VCaP (cell line): ENCODE data around the gene PTRH2.
"Not testable (repeated sequence)": the region's sequence is repeated elsewhere in the genome, so short reads cannot be mapped to it uniquely, and the experiment has no call there.

Experiments used
- H3K27ac ChIP-seq: fragments of 450-650 bp; 2 replicates; pipeline ENCODE4 v1.5.1; 2017
- CTCF ChIP-seq: fragments of 450-650 bp; conservative IDR thresholded peaks from 2 replicates; pipeline ENCODE4 v1.5.1; 2017; ENCODE audit warnings: mild to moderate bottlenecking, moderate library complexity

PTRH2 gene

GRCh38 chr17:59707149-59707970 lies at the start of gene PTRH2, which contains the start of gene VMP1:
Gene PTRH2 (minus strand): TSS chr17:59707430. CDS start chr17:59697978, 9,452 bp downstream.
Gene VMP1 (plus strand): TSS chr17:59707654. CDS start chr17:59731447, 23,793 bp downstream.
- H3K27ac ChIP-seq: peak within 1 kb of the TSS; percentile 96
- TF ChIP-seq CTCF: no peak

GRCh38 chr17:59756236-59756818 lies 49.1 kb upstream of the PTRH2 start:
- no peak overlapping the region for H3K27ac ChIP-seq

GRCh38 chr17:59755069-59755468 lies 47.8 kb upstream of the PTRH2 start:
- not testable (repeated sequence) for H3K27ac ChIP-seq

More at GRCh38 chr17:59756236-59756818, 49.1 kb upstream of the PTRH2 start:
- TF ChIP-seq CTCF: no peak

GRCh38 chr17:59754552-59754951 lies 47.3 kb upstream of the PTRH2 start:
- TF ChIP-seq CTCF: no peak
- peak overlapping the region; percentile 90 for H3K27ac ChIP-seq

- peak; percentile 83 for TF ChIP-seq CTCF
- H3K27ac ChIP-seq: peak overlapping the region; percentile 90
Observed at GRCh38 chr17:59753522-59754467, 46.6 kb upstream of the PTRH2 start.

GRCh38 chr17:59752922-59753321 lies 45.7 kb upstream of the PTRH2 start:
- H3K27ac ChIP-seq: peak overlapping the region; percentile 90
- TF ChIP-seq CTCF: no peak

- TF ChIP-seq CTCF: no peak
- peak overlapping the region; percentile 90 for H3K27ac ChIP-seq
Observed at GRCh38 chr17:59752446-59752845, 45.2 kb upstream of the PTRH2 start.
